Stomach (tissue), 9 donors: Measurements from ENCODE around the gene ZSCAN29. TPM values are rescaled to one million over a fixed set of nuclear protein-coding genes. Genes with fewer than 3 reads are reported as not detected.
A peak's percentile ranks its signal among the peaks of the same experiment; 100 is the strongest.

Experiments
- DNase-seq, 2 donors: peaks; one replicate each; pipeline versions ENCODE4 v3.0.0 to v3.0.0-alpha.2; 2013 to 2019
- H3K27ac ChIP-seq, 5 donors: fragments of 200-600 bp in 4 of 5; sonication (generic) in 4 of 5; one replicate each; pipeline ENCODE4 v1.5.1; 2013 to 2019; ENCODE audit warnings: mild to moderate bottlenecking in 1 of 5, moderate library complexity in 1 of 5
- H3K27me3 ChIP-seq, 3 donors: fragments of 200-600 bp; sonication (generic); one replicate each; pipeline ENCODE4 v1.5.1; 2017 to 2019; ENCODE audit warnings: mixed run types in 1 of 3
- H3K36me3 ChIP-seq, 4 donors: fragments of 200-600 bp; sonication (generic); 1 replicate in 3 of 4; 2 replicates in 1 of 4; pipeline ENCODE4 v1.5.1; 2016 to 2019
- H3K4me1 ChIP-seq, 4 donors: fragments of 200-600 bp; sonication (generic); one replicate each; pipeline ENCODE4 v1.5.1; 2016 to 2019
- H3K4me3 ChIP-seq, 4 donors: fragments of 200-600 bp; sonication (generic) in 3 of 4; one replicate each; pipeline ENCODE4 v1.5.1; 2016 to 2019; ENCODE audit warnings: mild to moderate bottlenecking in 1 of 4
- H3K9me3 ChIP-seq, 4 donors: fragments of 200-600 bp; sonication (generic); one replicate each; pipeline ENCODE4 v1.5.1; 2016 to 2019
- EP300 ChIP-seq: sonication (generic); formaldehyde crosslinking; IDR thresholded peaks from one replicate; pipeline ENCODE4 v1.6.1; 2017; ENCODE audit warnings: antibody characterized with exemption
- POLR2A ChIP-seq, 4 donors: fragments of 450-650 bp; IDR thresholded peaks; one replicate each; pipeline ENCODE4 v1.6.1; 2016; ENCODE audit warnings: antibody characterized with exemption in 4 of 4, control low read depth in 2 of 4, mild to moderate bottlenecking in 1 of 4, moderate library complexity in 1 of 4
- POLR2AphosphoS5 ChIP-seq, 3 donors: sonication (generic); formaldehyde crosslinking; IDR thresholded peaks; one replicate each; pipeline ENCODE4 v1.6.1; 2016; ENCODE audit warnings: antibody characterized with exemption in 3 of 3
- WGBS, 5 donors: extraction: QIAGEN DNeasy Blood & Tissue Kit in 3 of 5; methylation state at CpG; one replicate each; pipeline versions ENCODE4 v1.1.5 to v1.1.7; 2013 to 2018; 5-methylcytosine and 5-hydroxymethylcytosine counted together
- intact Hi-C: fragments of 100-400 bp; cut with DNase I; formaldehyde crosslinking; loops from one replicate; pipeline ENCODE4 v1.15.1; 2023; ENCODE audit warnings: low total_unique reads
- polyA plus RNA-seq, 3 donors: library from polyadenylated mRNA; stranded (reverse); fragments of 200-250 nt; gene quantifications; one replicate each; pipeline ENCODE4 v1.2.3, GENCODE V29; 2013
- total RNA-seq, 5 donors: library from RNA; depleted of rRNA; stranded (reverse); fragments of >200 nt; gene quantifications; one replicate each; pipeline versions ENCODE4 v1.1.0 to v1.2.3, GENCODE V29; 2014 to 2016
- TF ChIP-seq, protein P1 (sequence below), 7 experiments: fragments of 450-650 bp in 4 of 7; fragments of 200-600 bp in 3 of 7; sonication (generic) in 3 of 7; IDR thresholded peaks; one replicate each; pipeline ENCODE4 v1.5.1; 2016 to 2019; ENCODE audit warnings: antibody characterized with exemption in 7 of 7, control low read depth in 2 of 7, mild to moderate bottlenecking in 1 of 7
- donor health status: healthy with polysubstance abuse.
- donor health status: Bipolar disorder and iron deficiency.
- donor health status: healthy.

Gene ZSCAN29
- total and polyA plus RNA-seq, 8 donors: 4.5 to 45.5 (median 20.4) TPM

- no peak for DNase-seq
- Histone ChIP-seq H3K9me3 (no peaks in the 10 kb centered on the region), H3K4me1 (peaks cover 0 to 6% (median 0%) of the 10 kb centered on the region in 4 donors), H3K36me3 (peaks cover 56 to 100% (median 100%) of the 10 kb centered on the region in 4 donors), H3K27ac (no peak overlapping the region), H3K27me3 (no peaks in the 10 kb centered on the region), H3K4me3 (no peak overlapping the region)
- TF ChIP-seq, protein P1, sequence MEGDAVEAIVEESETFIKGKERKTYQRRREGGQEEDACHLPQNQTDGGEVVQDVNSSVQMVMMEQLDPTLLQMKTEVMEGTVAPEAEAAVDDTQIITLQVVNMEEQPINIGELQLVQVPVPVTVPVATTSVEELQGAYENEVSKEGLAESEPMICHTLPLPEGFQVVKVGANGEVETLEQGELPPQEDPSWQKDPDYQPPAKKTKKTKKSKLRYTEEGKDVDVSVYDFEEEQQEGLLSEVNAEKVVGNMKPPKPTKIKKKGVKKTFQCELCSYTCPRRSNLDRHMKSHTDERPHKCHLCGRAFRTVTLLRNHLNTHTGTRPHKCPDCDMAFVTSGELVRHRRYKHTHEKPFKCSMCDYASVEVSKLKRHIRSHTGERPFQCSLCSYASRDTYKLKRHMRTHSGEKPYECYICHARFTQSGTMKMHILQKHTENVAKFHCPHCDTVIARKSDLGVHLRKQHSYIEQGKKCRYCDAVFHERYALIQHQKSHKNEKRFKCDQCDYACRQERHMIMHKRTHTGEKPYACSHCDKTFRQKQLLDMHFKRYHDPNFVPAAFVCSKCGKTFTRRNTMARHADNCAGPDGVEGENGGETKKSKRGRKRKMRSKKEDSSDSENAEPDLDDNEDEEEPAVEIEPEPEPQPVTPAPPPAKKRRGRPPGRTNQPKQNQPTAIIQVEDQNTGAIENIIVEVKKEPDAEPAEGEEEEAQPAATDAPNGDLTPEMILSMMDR (IDR thresholded peaks at IDR 0.05): no peak
- TF ChIP-seq POLR2AphosphoS5 (IDR thresholded peaks at IDR 0.05) (no peak), EP300 (no peak), POLR2A (IDR thresholded peaks at IDR 0.05) (no peak)
- intact Hi-C loops: no loop called here
- WGBS, 5 donors: 86 to 92% (median 91%) methylated on average over 5 of the region's 5 CpGs
These were observed 39.9 kb upstream of the ZSCAN29 start for GRCh38 chr15:43410572-43411214.

GRCh38 chr15:43408789-43409188, 37.9 kb upstream of the ZSCAN29 start:
- Histone ChIP-seq H3K27ac (no peak overlapping the region), H3K9me3 (no peaks in the 10 kb centered on the region), H3K4me1 (peaks cover 0 to 6% (median 0%) of the 10 kb centered on the region in 4 donors), H3K36me3 (peaks cover 63 to 100% (median 100%) of the 10 kb centered on the region in 4 donors), H3K4me3 (no peak overlapping the region), H3K27me3 (no peaks in the 10 kb centered on the region)
- peak in 1 of 2 donors; percentile 3 for DNase-seq
- 65 to 89% (median 78%) methylated on average over 4 of the region's 4 CpGs for WGBS, 5 donors
- intact Hi-C loops: no loop called here
- TF ChIP-seq, protein P1 (IDR thresholded peaks at IDR 0.05): no peak
- TF ChIP-seq EP300: no peak
- TF ChIP-seq POLR2A (IDR thresholded peaks at IDR 0.05): no peak
- no peak for TF ChIP-seq POLR2AphosphoS5 (IDR thresholded peaks at IDR 0.05)

DNA sequence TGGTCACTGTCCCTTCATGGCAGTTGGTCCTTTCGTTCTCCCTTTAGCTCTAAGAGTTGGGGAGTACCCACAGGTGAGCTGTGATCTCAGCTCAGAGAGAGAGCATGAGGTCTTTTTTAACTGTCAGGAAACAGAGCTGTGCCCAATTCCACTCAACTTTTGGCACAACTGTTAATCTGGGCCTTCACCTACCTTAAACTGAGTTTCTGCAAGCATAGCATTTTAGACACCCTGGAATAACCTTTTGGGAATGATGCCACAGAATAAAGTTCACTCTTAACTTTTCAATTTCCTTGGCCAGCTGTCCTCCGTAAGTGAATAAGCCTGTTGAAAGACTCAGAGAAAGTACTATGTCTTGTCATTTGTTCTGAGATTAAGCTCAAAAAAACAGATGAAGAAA, 36.0 kb upstream of the ZSCAN29 start:
- 88 to 96% (median 91%) methylated on average over 2 of the region's 2 CpGs for WGBS, 5 donors
- Histone ChIP-seq H3K27ac (no peak overlapping the region), H3K4me3 (no peak overlapping the region), H3K36me3 (peaks cover 63 to 100% (median 100%) of the 10 kb centered on the region in 4 donors), H3K9me3 (no peaks in the 10 kb centered on the region), H3K4me1 (peaks cover 0 to 6% (median 0%) of the 10 kb centered on the region in 4 donors), H3K27me3 (no peaks in the 10 kb centered on the region)
- intact Hi-C loops: no loop called here
- TF ChIP-seq POLR2AphosphoS5 (IDR thresholded peaks at IDR 0.05): no peak
- TF ChIP-seq EP300: no peak
- DNase-seq: no peak

DNA sequence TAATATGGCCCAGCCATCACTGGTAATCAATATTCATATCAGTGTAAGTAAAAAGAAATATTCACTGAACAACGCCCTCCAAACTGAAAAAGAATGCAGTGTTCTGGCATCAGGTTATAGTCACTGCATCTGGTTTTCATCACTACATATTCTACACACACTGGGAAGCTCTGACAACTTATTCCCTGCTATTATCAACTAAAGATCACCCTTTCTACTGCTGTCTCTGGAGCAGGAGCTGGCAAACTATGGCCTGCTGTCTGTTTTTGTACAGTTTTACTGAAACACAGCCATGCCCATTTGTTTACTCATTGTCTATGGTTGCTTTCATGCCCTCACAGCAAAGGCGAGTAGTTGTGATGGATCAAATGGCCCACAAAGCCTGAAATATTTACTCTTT, 35.3 kb upstream of the ZSCAN29 start:
- peak in 1 of 2 donors; percentile 4 for DNase-seq
- intact Hi-C loops: no loop called here
- Histone ChIP-seq H3K27ac (no peak overlapping the region), H3K9me3 (no peaks in the 10 kb centered on the region), H3K4me1 (peaks cover 0 to 6% (median 0%) of the 10 kb centered on the region in 4 donors), H3K4me3 (no peak overlapping the region), H3K36me3 (peaks cover 69 to 100% (median 100%) of the 10 kb centered on the region in 4 donors), H3K27me3 (no peaks in the 10 kb centered on the region)
- WGBS, 5 donors: 65 to 74% (median 68%) methylated on average over 2 of the region's 2 CpGs
- no peak for TF ChIP-seq POLR2A (IDR thresholded peaks at IDR 0.05)
- TF ChIP-seq, protein P1 (IDR thresholded peaks at IDR 0.05): no peak
- no peak for TF ChIP-seq EP300
- no peak for TF ChIP-seq POLR2AphosphoS5 (IDR thresholded peaks at IDR 0.05)

- intact Hi-C loops: no loop called here
These were observed 33.3 kb upstream of the ZSCAN29 start for GRCh38 chr15:43404130-43404529.

More at GRCh38 chr15:43404130-43404529, 33.3 kb upstream of the ZSCAN29 start:
- H3K27me3 ChIP-seq: no peaks in the 10 kb centered on the region
- no peak overlapping the region for H3K4me3 ChIP-seq
- H3K36me3 ChIP-seq: peaks cover 71 to 100% (median 100%) of the 10 kb centered on the region in 4 donors
- WGBS, 5 donors: 82 to 90% (median 87%) methylated on average over 5 of the region's 5 CpGs
- no peaks in the 10 kb centered on the region for H3K9me3 ChIP-seq
- no peak for DNase-seq
- peaks cover 0 to 6% (median 0%) of the 10 kb centered on the region in 4 donors for H3K4me1 ChIP-seq
- H3K27ac ChIP-seq: no peak overlapping the region
- TF ChIP-seq, protein P1 (IDR thresholded peaks at IDR 0.05): no peak
- TF ChIP-seq EP300 (no peak), POLR2A (IDR thresholded peaks at IDR 0.05) (no peak), POLR2AphosphoS5 (IDR thresholded peaks at IDR 0.05) (no peak)
